Keratinocyte (primary cell): ENCODE data around the gene GCSAM. TPM values are rescaled to one million over a fixed set of nuclear protein-coding genes. Genes with fewer than 3 reads are reported as not detected.

Experiments used
- DNase-seq: peaks from one replicate; pipeline ENCODE4 v3.0.0-alpha.2; 2011; ENCODE audit warnings: low read depth, missing footprints, low spot score
- FAIRE-seq: peaks from 2 replicates; lab custom pipeline; 2011; peaks lifted over from hg19 to GRCh38; lab: Jason Lieb, UNC
- H2AFZ ChIP-seq: 2 replicates; pipeline ENCODE4 v1.6.0; 2012; ENCODE audit warnings: low read length, control low read depth, inconsistent platforms; ENCODE audit not compliant: control insufficient read depth
- H3K27ac ChIP-seq: 2 replicates; pipeline ENCODE4 v1.5.1; 2011; ENCODE audit warnings: low read length; ENCODE audit not compliant: control insufficient read depth, insufficient read depth
- H3K27me3 ChIP-seq: 3 replicates; pipeline ENCODE4 v1.6.0; 2011; ENCODE audit warnings: low read length; ENCODE audit not compliant: control insufficient read depth, insufficient read depth; ENCODE audit errors: extremely low read depth
- H3K36me3 ChIP-seq, 2 experiments: 2 replicates in 1 of 2; 3 replicates in 1 of 2; pipeline ENCODE4 v1.5.1; 2011; ENCODE audit warnings: low read length in 2 of 2, mild to moderate bottlenecking in 1 of 2; ENCODE audit not compliant: control insufficient read depth in 2 of 2, insufficient read depth in 2 of 2; ENCODE audit errors: extremely low read depth in 1 of 2
- H3K4me1 ChIP-seq: 3 replicates; pipeline ENCODE4 v1.5.1; 2011; ENCODE audit warnings: low read length; ENCODE audit not compliant: control insufficient read depth, insufficient read depth; ENCODE audit errors: extremely low read depth
- H3K4me2 ChIP-seq: 3 replicates; pipeline ENCODE4 v1.6.0; 2011; ENCODE audit warnings: low read depth, low read length; ENCODE audit not compliant: control insufficient read depth, insufficient read depth; ENCODE audit errors: extremely low read depth
- H3K4me3 ChIP-seq, 3 experiments: fragments of 200-600 bp in 1 of 3; sonication (generic) in 1 of 3; 2 replicates in 2 of 3; 3 replicates in 1 of 3; pipeline ENCODE4 v1.5.1; 2011 to 2016; ENCODE audit warnings: low read length in 3 of 3, mild to moderate bottlenecking in 3 of 3, control low read depth in 2 of 3, inconsistent platforms in 1 of 3, low read depth in 1 of 3, mixed read lengths in 1 of 3, mixed run types in 1 of 3, moderate library complexity in 1 of 3; ENCODE audit not compliant: control insufficient read depth in 2 of 3, insufficient read depth in 2 of 3; ENCODE audit errors: extremely low read depth in 1 of 3
- H3K79me2 ChIP-seq: 2 replicates; pipeline ENCODE4 v1.6.0; 2012; ENCODE audit warnings: low read length; ENCODE audit not compliant: control insufficient read depth, insufficient read depth
- H3K9ac ChIP-seq: 3 replicates; pipeline ENCODE4 v1.6.0; 2011; ENCODE audit warnings: low read length; ENCODE audit not compliant: control insufficient read depth, insufficient read depth; ENCODE audit errors: extremely low read depth
- H3K9me1 ChIP-seq: 3 replicates; pipeline ENCODE4 v1.6.0; 2011; ENCODE audit warnings: low read length; ENCODE audit not compliant: control insufficient read depth, insufficient read depth; ENCODE audit errors: extremely low read depth
- H3K9me3 ChIP-seq: 2 replicates; pipeline ENCODE4 v1.5.1; 2012; ENCODE audit warnings: low read depth, low read length; ENCODE audit not compliant: control insufficient read depth
- H4K20me1 ChIP-seq: 3 replicates; pipeline ENCODE4 v1.6.0; 2011; ENCODE audit warnings: low read length; ENCODE audit not compliant: control insufficient read depth, insufficient read depth; ENCODE audit errors: extremely low read depth
- EZH2 ChIP-seq: IDR thresholded peaks from one replicate; pipeline ENCODE4 v1.6.1; 2012; ENCODE audit warnings: inconsistent platforms, mild to moderate bottlenecking, low read length, moderate library complexity
- dilution Hi-C: fragments of 300-500 bp; cut with MboI; formaldehyde crosslinking; loops from one replicate; pipeline ENCODE4 v1.7.0; 2020; ENCODE audit warnings: low sequenced_read_pairs; ENCODE audit not compliant: extremely low pct_ligation_motif_present
- polyA plus RNA-seq, 5 experiments: library from polyadenylated mRNA; depleted of rRNA in 3 of 5; stranded (reverse) in 3 of 5; stranded (forward) in 1 of 5; unstranded in 1 of 5; fragments of >200 nt; gene quantifications; 1 replicate in 1 of 5; 2 replicates in 3 of 5; 3 replicates in 1 of 5; pipeline versions ENCODE4 v1.2.1 to v1.2.3, GENCODE V29; 2011 to 2012; ENCODE audit warnings: missing spikeins in 2 of 5, low read depth in 1 of 5, low replicate concordance in 1 of 5
- TF ChIP-seq, protein P1 (sequence below), 3 experiments: IDR thresholded peaks in 1 of 3; conservative IDR thresholded peaks in 1 of 3; optimal IDR thresholded peaks in 1 of 3; 2 replicates in 2 of 3; 3 replicates in 1 of 3; pipeline versions ENCODE3 to v1.5.1; 2011; ENCODE audit warnings: low read length in 3 of 3, mild to moderate bottlenecking in 3 of 3, moderate library complexity in 2 of 3, control low read depth in 1 of 3, inconsistent platforms in 1 of 3; ENCODE audit not compliant: insufficient read depth in 2 of 3; ENCODE audit errors: extremely low read depth in 1 of 3

GCSAM gene
- polyA plus RNA-seq, 1 donor (not counting 4 experiments of a cell fraction or from before 2014, with no cell fraction given) = 2.9 TPM

DNA sequence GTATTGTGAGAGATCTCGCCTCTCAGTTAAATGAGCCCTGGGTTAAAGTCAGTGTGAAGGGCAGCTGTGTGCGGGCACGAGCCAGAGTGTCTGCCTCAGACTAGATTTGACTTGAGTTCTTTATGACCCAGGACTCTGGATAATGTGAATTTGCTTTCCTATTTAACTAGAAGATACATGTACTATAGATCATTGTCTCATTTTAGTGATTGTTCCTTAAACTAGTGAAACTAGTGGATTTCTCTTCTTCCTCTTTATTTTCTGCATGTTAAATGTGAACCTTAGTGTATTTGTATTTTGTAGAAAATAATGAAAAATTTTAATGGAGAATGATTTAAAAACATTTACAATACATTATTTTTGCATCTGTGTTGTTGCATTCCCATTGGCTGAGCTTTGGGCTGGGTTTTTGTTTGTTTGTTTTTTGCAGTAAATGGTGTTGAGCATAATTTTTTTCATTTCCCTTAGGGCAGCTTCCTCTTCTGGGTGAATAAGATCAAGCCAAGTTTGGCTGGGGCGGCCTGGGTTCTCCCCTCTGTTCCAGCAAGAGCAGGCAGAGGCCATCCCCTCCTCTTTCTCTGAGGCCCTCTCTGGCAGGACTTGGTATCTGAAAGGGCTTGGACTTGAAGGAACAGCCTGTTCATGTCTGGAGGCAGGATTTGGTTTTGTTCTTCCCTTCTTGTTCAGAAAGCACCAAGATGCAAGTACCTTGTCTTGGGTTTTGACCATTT lies 15.0 kb downstream of the GCSAM start:
- H4K20me1 ChIP-seq = no peaks in the 10 kb centered on the region
- H3K4me1 ChIP-seq = no peaks in the 10 kb centered on the region
- no peak for DNase-seq
- dilution Hi-C loops = no loop called here
- H3K27me3 ChIP-seq = no peaks in the 10 kb centered on the region
- no peak overlapping the region for H3K9ac ChIP-seq
- H3K9me3 ChIP-seq = no peaks in the 10 kb centered on the region
- TF ChIP-seq, protein P1, sequence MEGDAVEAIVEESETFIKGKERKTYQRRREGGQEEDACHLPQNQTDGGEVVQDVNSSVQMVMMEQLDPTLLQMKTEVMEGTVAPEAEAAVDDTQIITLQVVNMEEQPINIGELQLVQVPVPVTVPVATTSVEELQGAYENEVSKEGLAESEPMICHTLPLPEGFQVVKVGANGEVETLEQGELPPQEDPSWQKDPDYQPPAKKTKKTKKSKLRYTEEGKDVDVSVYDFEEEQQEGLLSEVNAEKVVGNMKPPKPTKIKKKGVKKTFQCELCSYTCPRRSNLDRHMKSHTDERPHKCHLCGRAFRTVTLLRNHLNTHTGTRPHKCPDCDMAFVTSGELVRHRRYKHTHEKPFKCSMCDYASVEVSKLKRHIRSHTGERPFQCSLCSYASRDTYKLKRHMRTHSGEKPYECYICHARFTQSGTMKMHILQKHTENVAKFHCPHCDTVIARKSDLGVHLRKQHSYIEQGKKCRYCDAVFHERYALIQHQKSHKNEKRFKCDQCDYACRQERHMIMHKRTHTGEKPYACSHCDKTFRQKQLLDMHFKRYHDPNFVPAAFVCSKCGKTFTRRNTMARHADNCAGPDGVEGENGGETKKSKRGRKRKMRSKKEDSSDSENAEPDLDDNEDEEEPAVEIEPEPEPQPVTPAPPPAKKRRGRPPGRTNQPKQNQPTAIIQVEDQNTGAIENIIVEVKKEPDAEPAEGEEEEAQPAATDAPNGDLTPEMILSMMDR (optimal IDR thresholded peaks at IDR 0.05 in 1 of 3, IDR thresholded peaks at IDR 0.05 in 1 of 3, conservative IDR thresholded peaks at IDR 0.05 in 1 of 3; ENCODE audit: extremely low read depth in 1 of 3, insufficient read depth in 2 of 3, low read length in 3 of 3) = peak in 1 of 3 experiments; percentile 6
- TF ChIP-seq EZH2 = no peak
- H2AFZ ChIP-seq = no peak overlapping the region
- FAIRE-seq = no peak
- H3K36me3 ChIP-seq = peaks cover 24 to 26% of the 10 kb centered on the region in 2 experiments
- H3K4me3 ChIP-seq = no peak overlapping the region
- H3K27ac ChIP-seq = no peak overlapping the region
- no peaks in the 10 kb centered on the region for H3K79me2 ChIP-seq
- H3K4me2 ChIP-seq = no peak overlapping the region
- H3K9me1 ChIP-seq = no peaks in the 10 kb centered on the region

- dilution Hi-C loops = no loop called here
- Histone ChIP-seq H3K9me3 (no peaks in the 10 kb centered on the region), H2AFZ (no peak overlapping the region), H3K9me1 (no peaks in the 10 kb centered on the region), H3K27ac (no peak overlapping the region), H3K4me2 (no peak overlapping the region), H3K27me3 (no peaks in the 10 kb centered on the region), H3K36me3 (peaks cover 28 to 29% of the 10 kb centered on the region in 2 experiments), H3K79me2 (no peaks in the 10 kb centered on the region), H3K4me3 (no peak overlapping the region), H4K20me1 (no peaks in the 10 kb centered on the region), H3K4me1 (no peaks in the 10 kb centered on the region), H3K9ac (no peak overlapping the region)
- FAIRE-seq (no peak), DNase-seq (no peak)
- TF ChIP-seq, protein P1 (optimal IDR thresholded peaks at IDR 0.05 in 1 of 3, IDR thresholded peaks at IDR 0.05 in 1 of 3, conservative IDR thresholded peaks at IDR 0.05 in 1 of 3; ENCODE audit: extremely low read depth in 1 of 3, insufficient read depth in 2 of 3, low read length in 3 of 3) = no peak
- TF ChIP-seq EZH2 = no peak
Observed at GRCh38 chr3:112117415-112117814, 15.6 kb downstream of the GCSAM start.
